Mammary microvascular endothelial cell (primary cell): ENCODE results near the gene RAB33B. TPM values are rescaled to one million over a fixed set of nuclear protein-coding genes. Genes with fewer than 3 reads are reported as not detected.

Experiments
- total RNA-seq: library from RNA; depleted of rRNA; stranded (reverse); fragments of >200 nt; gene quantifications from 2 replicates; pipeline ENCODE4 v1.2.3, GENCODE V29; 2015

The RAB33B gene
- 11.9 and 12.3 TPM in 2 replicates for total RNA-seq

GRCh38 chr4:139454111-139455045, at the start of gene RAB33B:
TSS of gene RAB33B (plus strand) at chr4:139454121. CDS start at chr4:139454196, 75 bp downstream.

Other genes starting within 250 kb of the RAB33B start
- 0.69 and 0.93 TPM in 2 replicates for gene MGARP, start 173.9 kb upstream of the RAB33B start, total RNA-seq
- gene NAA15, start 152.6 kb upstream of the RAB33B start, total RNA-seq = 37.4 and 39.7 TPM in 2 replicates
- gene NDUFC1, start 151.6 kb upstream of the RAB33B start, total RNA-seq = 53.0 and 73.9 TPM in 2 replicates
- 44.3 and 47.2 TPM in 2 replicates for gene SETD7, start 102.1 kb downstream of the RAB33B start, total RNA-seq
- gene MGST2, start 211.7 kb downstream of the RAB33B start, total RNA-seq = 96.9 and 99.9 TPM in 2 replicates